Esophagus muscularis mucosa (tissue), 4 donors: ENCODE measurements around the gene DEFB132.

Experiments
- EP300 ChIP-seq: sonication (generic); formaldehyde crosslinking; IDR thresholded peaks from one replicate; pipeline ENCODE4 v1.6.1; 2017; ENCODE audit warnings: antibody characterized with exemption
- POLR2A ChIP-seq: fragments of 450-650 bp; IDR thresholded peaks from one replicate; pipeline ENCODE4 v1.6.1; 2017; ENCODE audit warnings: antibody characterized with exemption, moderate library complexity, mild to moderate bottlenecking, low read depth
- TF ChIP-seq, protein P1 (sequence below), 3 experiments: fragments of 200-600 bp in 2 of 3; fragments of 450-650 bp in 1 of 3; sonication (generic) in 2 of 3; IDR thresholded peaks; one replicate each; pipeline ENCODE4 v1.5.1; 2017 to 2019; ENCODE audit warnings: antibody characterized with exemption in 3 of 3, mild to moderate bottlenecking in 2 of 3, moderate library complexity in 1 of 3

DNA sequence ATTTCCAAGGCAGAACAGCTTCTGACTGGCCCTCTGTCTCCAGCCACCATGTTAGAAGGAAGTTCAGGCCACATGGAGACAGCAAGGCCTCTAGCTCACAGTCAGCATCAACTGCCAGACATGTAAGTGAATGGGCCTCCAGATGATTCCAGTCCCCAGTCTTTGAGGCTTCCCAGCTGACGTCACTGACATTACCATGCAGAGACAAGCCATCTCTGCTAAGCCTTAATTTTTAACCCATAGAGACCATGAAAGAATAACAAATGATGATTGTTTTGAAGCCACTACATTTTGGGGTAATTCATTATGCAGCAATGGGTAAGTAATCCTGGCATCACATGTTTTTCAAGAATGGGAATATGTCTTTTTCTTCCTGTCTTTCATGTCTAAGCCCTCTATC lies 41.7 kb upstream of the DEFB132 start:
- TF ChIP-seq, protein P1, sequence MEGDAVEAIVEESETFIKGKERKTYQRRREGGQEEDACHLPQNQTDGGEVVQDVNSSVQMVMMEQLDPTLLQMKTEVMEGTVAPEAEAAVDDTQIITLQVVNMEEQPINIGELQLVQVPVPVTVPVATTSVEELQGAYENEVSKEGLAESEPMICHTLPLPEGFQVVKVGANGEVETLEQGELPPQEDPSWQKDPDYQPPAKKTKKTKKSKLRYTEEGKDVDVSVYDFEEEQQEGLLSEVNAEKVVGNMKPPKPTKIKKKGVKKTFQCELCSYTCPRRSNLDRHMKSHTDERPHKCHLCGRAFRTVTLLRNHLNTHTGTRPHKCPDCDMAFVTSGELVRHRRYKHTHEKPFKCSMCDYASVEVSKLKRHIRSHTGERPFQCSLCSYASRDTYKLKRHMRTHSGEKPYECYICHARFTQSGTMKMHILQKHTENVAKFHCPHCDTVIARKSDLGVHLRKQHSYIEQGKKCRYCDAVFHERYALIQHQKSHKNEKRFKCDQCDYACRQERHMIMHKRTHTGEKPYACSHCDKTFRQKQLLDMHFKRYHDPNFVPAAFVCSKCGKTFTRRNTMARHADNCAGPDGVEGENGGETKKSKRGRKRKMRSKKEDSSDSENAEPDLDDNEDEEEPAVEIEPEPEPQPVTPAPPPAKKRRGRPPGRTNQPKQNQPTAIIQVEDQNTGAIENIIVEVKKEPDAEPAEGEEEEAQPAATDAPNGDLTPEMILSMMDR (IDR thresholded peaks at IDR 0.05): no peak
- TF ChIP-seq POLR2A (no peak), EP300 (no peak)
